Parathyroid adenoma (tissue), 2 donors: ENCODE measurements around the gene TGFB2.

Experiments
- H2AFZ ChIP-seq: fragments of 300-600 bp; sonication (generic); one replicate; pipeline ENCODE4 v1.7.0; 2017; ENCODE audit warnings: antibody characterized with exemption, mild to moderate bottlenecking
- H3K27ac ChIP-seq: fragments of 300-600 bp; sonication (generic); one replicate; pipeline ENCODE4 v1.7.0; 2017
- H3K27me3 ChIP-seq: fragments of 300-600 bp; sonication (generic); one replicate; pipeline ENCODE4 v1.7.0; 2017; ENCODE audit warnings: low read length; ENCODE audit not compliant: control insufficient read depth, insufficient read depth
- H3K36me3 ChIP-seq: fragments of 300-600 bp; sonication (generic); one replicate; pipeline ENCODE4 v1.7.0; 2017; ENCODE audit warnings: low read length; ENCODE audit not compliant: control insufficient read depth, insufficient read depth
- H3K4me1 ChIP-seq: fragments of 300-600 bp; sonication (generic); one replicate; pipeline ENCODE4 v1.7.0; 2017; ENCODE audit warnings: control low read depth
- H3K4me2 ChIP-seq: fragments of 300-600 bp; sonication (generic); one replicate; pipeline ENCODE4 v1.7.0; 2017; ENCODE audit warnings: low read length
- H3K4me3 ChIP-seq: fragments of 300-600 bp; sonication (generic); one replicate; pipeline ENCODE4 v1.7.0; 2017; ENCODE audit warnings: low read depth, low read length
- H3K79me2 ChIP-seq: fragments of 300-600 bp; sonication (generic); one replicate; pipeline ENCODE4 v1.7.0; 2017; ENCODE audit warnings: control low read depth
- H3K9ac ChIP-seq: fragments of 300-600 bp; sonication (generic); one replicate; pipeline ENCODE4 v1.7.0; 2017; ENCODE audit warnings: mild to moderate bottlenecking
- H3K9me3 ChIP-seq: fragments of 300-600 bp; sonication (generic); one replicate; pipeline ENCODE4 v1.7.0; 2017; ENCODE audit warnings: low read length; ENCODE audit not compliant: control insufficient read depth
- CTCF ChIP-seq: fragments of 300-600 bp; sonication (generic); IDR thresholded peaks from one replicate; pipeline ENCODE4 v1.7.0; 2017; ENCODE audit warnings: antibody characterized with exemption, mild to moderate bottlenecking
- donor health status: primary hyperparathyroidism.

The TGFB2 gene

GRCh38 chr1:218475699-218476098, 130.6 kb downstream of the TGFB2 start:
- H3K4me1 ChIP-seq = no peaks in the 10 kb centered on the region
- no peak for TF ChIP-seq CTCF
- no peak overlapping the region for H3K27ac ChIP-seq
- no peaks in the 10 kb centered on the region for H3K27me3 ChIP-seq
- H3K4me3 ChIP-seq = no peak overlapping the region
- H3K4me2 ChIP-seq = no peak overlapping the region
- no peaks in the 10 kb centered on the region for H3K79me2 ChIP-seq
- H3K36me3 ChIP-seq = no peaks in the 10 kb centered on the region
- H3K9ac ChIP-seq = no peak overlapping the region
- H3K9me3 ChIP-seq = no peaks in the 10 kb centered on the region
- no peak overlapping the region for H2AFZ ChIP-seq

- Histone ChIP-seq H3K4me3 (no peak overlapping the region), H3K27ac (no peak overlapping the region), H3K4me1 (no peaks in the 10 kb centered on the region), H3K27me3 (no peaks in the 10 kb centered on the region), H3K79me2 (no peaks in the 10 kb centered on the region), H3K4me2 (no peak overlapping the region), H3K36me3 (no peaks in the 10 kb centered on the region), H2AFZ (no peak overlapping the region), H3K9me3 (no peaks in the 10 kb centered on the region), H3K9ac (no peak overlapping the region)
- no peak for TF ChIP-seq CTCF
These were observed 131.2 kb downstream of the TGFB2 start for GRCh38 chr1:218476385-218476784.

GRCh38 chr1:218478336-218478735, 133.2 kb downstream of the TGFB2 start:
- Histone ChIP-seq H3K9me3 (no peaks in the 10 kb centered on the region), H3K36me3 (no peaks in the 10 kb centered on the region), H3K27ac (no peak overlapping the region), H3K4me3 (no peak overlapping the region), H3K27me3 (no peaks in the 10 kb centered on the region), H3K4me2 (no peak overlapping the region), H3K9ac (no peak overlapping the region), H3K79me2 (no peaks in the 10 kb centered on the region), H2AFZ (no peak overlapping the region), H3K4me1 (no peaks in the 10 kb centered on the region)
- TF ChIP-seq CTCF = no peak

GRCh38 chr1:218479436-218480115, 134.4 kb downstream of the TGFB2 start:
- no peak overlapping the region for H3K27ac ChIP-seq
- H3K4me1 ChIP-seq = no peaks in the 10 kb centered on the region
- no peaks in the 10 kb centered on the region for H3K9me3 ChIP-seq
- H3K9ac ChIP-seq = no peak overlapping the region
- no peak overlapping the region for H3K4me3 ChIP-seq
- H3K79me2 ChIP-seq = no peaks in the 10 kb centered on the region
- H3K27me3 ChIP-seq = no peaks in the 10 kb centered on the region
- no peak for TF ChIP-seq CTCF
- H2AFZ ChIP-seq = no peak overlapping the region
- no peak overlapping the region for H3K4me2 ChIP-seq
- no peaks in the 10 kb centered on the region for H3K36me3 ChIP-seq

GRCh38 chr1:218480137-218480536, 135.0 kb downstream of the TGFB2 start:
- Histone ChIP-seq H3K79me2 (no peaks in the 10 kb centered on the region), H3K4me1 (no peaks in the 10 kb centered on the region), H3K36me3 (no peaks in the 10 kb centered on the region), H3K9ac (no peak overlapping the region), H3K27me3 (no peaks in the 10 kb centered on the region), H3K9me3 (no peaks in the 10 kb centered on the region), H3K4me2 (no peak overlapping the region), H3K27ac (no peak overlapping the region), H2AFZ (no peak overlapping the region), H3K4me3 (no peak overlapping the region)
- TF ChIP-seq CTCF = no peak
